GM21619 (cell line): Measurements from ENCODE around the gene FOXJ3.

ENCODE experiments used
- ATAC-seq: cut with Tn5 transposase; IDR thresholded peaks from one replicate; pipeline ENCODE4 v1.9.1; 2021; ENCODE audit not compliant: unreplicated experiment

The FOXJ3 gene

DNA sequence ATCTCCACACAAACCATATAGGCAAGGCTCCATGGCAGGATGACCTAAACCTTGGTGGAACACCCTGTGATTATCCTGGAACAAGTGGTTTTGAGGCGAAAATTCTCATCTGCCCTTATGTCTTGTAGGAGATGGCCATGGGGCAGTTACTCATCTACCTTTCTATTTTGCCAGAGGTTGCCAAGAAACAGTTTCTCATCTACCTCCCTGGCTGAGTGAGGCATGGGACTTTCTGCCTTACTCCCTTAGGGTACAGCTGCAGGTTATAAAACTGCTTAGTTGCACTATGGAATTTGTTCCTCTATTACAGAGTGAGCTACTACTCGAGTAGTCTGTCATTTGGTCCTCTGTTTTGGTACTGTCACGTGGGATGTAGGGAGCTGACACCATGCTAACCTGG is 139.2 kb downstream of the FOXJ3 start:
- no peak for ATAC-seq

DNA sequence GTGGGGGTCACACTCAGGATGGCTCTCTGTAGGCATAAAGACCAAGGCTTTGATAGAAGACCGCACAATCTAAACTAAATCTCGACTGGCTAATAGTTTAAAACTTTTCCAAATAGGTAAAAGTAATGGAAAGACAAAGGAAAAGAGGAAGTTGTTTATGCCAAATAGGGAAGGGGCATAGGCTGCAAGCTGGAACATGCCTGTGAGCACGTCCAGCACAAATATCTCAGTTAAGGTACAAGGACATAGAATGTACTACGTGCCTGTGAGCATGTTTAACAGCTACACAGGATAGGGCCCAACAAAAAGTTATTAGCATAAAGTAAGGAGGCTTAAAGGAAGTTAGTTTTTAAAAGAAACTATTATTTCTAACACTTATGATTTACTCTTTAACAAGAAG is 142.9 kb downstream of the FOXJ3 start:
- no peak for ATAC-seq

DNA sequence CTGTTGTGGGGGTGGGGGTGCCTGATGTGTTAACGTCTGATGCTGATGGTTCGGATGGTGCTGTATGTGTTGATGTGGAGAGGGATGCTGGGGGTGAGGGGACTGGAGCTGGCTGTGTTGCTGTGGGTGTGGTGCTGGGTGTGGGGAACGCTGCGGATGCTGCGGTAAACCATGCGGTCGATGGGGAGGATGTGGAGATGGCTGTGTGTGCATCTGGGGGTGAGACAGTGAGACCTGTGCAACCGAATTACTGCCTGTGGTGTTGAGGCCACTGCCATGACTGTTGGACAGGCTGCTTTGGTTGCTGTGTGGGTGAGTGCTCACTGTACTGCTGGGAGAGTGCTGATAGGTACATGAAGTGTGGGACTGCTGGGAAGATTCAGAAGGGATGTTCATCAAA is 143.7 kb downstream of the FOXJ3 start:
- ATAC-seq = no peak

DNA sequence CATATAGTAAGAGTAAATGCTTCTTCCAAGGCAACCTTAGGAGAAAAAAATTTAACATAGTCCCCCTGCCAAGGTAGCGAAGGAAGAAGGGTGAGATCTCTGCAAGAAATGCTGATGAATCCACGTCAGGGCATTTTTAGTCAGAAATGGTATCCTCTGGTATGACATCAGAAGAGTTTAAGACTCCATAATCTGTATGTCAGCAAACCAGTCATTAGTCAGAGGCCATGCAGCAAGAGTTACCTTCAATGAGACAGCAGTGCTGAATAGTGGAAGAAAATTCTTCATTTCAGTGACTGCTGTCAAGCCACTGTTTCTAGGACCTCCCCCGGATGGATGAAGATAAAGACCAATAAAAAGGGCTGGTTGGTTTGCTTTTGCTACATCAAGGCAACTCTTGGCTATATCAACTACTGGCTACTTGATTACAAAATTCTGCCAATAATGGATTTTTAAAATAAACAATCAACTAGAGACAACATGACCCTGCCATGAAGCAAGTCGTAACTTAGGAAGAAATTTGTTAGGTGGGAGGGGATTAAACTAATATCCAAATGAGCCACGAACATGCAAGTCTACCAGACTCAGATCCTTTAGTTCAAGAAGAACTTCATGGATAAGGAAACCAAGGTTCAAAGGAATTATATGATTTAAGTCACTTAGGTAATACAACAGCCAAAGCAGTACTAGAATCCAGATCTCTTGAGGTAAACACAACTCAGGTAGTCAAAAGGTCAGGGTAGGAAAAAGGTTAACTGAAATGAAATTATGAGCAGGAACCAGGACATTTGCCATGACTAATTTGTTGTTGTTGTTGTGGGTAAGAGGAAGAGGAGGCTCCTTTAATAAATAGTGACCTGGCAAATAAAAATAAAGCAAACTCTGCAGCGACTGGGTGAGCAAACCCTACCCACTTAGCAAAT is 144.8 kb downstream of the FOXJ3 start:
- no peak for ATAC-seq

DNA sequence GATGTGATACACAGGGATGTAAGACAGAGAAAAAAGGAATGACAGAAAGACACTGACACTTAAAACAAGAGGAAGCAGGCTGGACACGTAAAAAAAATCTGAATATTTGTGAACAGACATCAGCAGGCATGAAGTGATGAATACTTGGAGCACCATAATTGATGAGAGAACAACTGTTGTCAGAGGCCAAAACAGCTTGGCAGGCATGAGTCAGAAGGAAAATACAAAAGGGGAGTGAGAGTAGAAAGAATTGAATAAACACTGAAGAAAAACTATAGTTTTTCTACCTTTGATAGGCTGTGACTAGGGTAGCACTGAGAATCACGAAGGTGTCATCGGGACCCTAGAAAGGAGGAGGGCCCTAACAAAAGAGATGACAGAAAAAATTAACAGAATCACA is 148.9 kb downstream of the FOXJ3 start:
- no peak for ATAC-seq

DNA sequence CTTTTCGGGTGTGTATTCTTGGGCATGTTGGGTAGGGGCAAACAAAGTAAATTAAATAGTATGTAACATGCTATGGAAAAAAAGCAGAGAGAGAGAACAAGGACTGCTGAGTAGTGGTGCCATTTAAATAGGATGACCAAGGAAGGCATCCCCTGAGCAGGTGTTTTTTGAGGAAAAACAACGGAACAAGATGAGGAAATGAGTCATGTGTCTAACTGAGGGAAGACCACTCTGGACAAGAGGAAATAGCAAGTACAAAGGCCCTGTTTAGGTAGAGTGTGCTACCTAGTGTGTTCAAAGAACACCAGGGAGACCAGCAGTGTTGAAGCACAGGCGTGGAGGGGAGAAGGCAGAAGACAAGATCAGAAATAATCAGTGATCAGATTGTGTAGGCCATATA is 150.4 kb downstream of the FOXJ3 start:
- ATAC-seq = no peak

DNA sequence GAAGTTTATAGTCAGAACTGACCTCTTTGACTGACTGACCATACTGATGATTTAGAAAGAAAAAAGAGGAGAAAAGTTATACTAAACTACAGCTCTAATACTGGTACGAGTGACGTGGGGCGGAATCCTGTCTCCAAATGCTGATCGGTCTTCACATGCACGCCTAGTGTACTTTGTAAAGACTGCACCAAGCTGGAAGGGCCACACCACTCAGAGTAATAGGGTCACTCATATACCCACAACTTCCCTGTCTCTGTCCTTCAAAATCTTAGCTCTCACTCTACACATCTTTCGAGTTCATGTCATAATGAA is 151.1 kb downstream of the FOXJ3 start:
- no peak for ATAC-seq

DNA sequence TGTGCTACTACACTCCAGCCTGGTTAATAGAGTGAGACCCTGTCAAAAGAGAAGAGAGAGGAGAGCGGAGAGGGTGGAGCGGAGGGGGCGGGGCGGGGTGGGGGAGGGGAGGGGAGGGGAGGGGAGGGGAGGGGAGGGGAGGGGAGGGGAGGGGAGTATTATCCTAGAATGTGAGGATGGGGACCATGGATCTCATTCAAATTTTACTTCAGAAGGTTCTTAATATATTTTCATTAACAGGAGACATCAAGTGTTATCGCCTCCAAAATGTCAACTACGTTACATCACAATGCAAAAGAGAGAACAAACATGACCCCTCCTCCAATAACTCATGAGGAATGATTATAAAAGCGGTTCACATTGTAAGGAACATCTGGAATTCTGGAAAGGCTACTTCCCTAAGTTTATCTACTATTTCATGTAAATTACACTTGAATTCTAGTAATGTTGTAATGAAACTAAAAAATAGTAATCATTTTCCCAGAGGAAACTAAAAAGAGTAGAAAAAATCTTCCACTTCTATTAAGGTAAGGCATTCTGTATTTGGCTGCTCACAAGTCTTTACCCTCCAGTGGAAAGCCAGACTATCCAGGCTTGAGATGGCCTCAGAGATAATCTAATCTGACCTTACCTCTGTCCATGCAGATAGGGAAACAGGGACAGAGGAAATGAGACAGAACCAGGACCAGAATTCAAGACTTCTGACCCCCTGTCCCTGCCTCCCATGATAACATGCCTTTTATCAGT is 151.7 kb downstream of the FOXJ3 start:
- no peak for ATAC-seq

DNA sequence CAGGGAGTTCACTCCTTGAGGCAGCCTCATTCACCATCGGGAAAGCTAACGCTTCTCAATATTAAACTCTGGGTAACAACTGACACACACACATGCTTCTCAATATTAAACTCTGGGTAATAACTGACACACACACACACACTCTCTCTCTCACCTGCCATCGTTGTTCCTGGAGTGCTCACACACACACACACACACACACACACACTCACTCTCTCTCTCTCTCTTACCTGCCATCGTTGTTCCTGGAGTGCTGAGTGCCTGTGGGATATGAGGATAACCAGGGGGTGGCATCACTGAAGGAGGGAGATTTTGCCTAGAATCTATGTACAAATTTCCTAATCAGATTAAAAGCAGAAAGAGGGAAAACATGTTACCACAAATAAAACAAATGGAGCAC is 153.3 kb downstream of the FOXJ3 start:
- ATAC-seq = no peak

DNA sequence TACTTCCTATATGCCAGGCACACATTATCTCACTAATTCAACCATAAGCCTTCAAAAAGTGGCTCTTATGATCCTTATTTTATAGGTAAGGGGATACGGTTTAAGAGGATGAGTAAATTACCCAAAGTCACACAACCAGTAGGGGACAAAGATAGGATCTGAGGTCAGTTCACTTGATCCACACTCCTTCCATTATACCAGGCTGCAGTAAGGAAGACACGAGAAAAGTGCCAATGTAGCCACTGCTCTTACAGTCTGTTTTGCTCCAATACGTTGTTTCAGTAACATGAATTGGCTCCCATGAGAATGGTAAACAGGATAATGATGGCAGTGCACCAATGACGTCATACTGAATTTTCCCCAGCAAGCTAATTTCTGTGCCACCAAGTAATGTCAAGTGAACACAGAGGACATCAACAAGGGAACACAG is 155.1 kb downstream of the FOXJ3 start:
- no peak for ATAC-seq

DNA sequence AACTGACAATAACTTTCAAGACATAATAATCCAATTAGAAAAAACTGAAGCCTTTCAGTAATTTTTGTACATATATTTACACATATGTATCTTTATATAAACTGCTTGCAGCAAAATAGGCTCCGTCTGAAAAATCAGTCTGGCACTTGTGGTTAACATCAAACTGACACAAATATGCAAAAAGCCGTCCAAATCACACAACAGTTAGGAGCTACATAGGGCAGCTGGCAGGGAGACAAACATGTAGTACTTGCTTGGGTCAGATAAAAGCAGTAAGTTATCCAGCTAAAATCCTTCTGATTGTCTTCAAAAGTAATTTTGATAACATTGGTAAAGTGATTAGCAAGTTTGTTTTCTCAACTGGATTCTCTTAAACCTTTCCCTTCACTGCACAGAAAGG is 155.8 kb downstream of the FOXJ3 start:
- ATAC-seq = no peak

DNA sequence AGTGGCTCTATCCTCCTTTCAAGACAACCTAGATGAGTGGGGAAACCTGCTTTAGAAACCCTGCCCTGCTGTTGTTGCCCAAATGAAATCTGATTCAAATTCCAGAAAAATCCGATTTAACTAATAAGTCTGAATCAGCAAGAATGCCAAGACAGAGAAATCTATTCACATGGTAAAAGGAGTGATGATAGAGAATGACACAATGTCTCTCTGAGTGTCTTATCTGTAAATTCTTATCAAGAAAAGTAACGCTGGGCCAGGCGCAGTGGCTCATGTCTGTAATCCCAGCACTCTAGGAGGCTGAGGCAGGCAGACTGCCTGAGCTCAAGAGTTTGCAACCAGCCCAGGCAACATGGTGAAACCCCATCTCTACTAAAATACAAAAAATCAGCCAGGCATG is 156.8 kb downstream of the FOXJ3 start:
- ATAC-seq = no peak

DNA sequence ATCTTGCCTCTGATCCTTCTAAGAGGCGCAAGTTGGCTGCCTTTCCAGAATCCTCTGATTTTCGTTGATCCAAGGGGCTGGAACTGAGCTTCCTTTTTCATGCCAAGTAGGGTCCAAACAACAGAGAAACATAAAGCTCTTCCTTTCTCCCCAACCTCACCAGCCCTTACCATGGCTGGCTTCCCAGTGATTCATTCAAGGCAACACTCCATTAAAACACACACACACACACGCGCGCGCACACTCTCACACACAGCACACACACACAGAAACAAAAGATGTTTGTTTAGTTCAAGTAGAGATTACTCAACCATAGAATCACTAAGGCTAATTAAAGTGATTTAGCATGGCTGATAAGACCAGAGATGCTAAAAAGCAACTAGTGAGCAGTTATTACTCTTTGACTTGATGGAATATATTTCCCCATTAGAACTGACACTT is 157.5 kb downstream of the FOXJ3 start:
- no peak for ATAC-seq

DNA sequence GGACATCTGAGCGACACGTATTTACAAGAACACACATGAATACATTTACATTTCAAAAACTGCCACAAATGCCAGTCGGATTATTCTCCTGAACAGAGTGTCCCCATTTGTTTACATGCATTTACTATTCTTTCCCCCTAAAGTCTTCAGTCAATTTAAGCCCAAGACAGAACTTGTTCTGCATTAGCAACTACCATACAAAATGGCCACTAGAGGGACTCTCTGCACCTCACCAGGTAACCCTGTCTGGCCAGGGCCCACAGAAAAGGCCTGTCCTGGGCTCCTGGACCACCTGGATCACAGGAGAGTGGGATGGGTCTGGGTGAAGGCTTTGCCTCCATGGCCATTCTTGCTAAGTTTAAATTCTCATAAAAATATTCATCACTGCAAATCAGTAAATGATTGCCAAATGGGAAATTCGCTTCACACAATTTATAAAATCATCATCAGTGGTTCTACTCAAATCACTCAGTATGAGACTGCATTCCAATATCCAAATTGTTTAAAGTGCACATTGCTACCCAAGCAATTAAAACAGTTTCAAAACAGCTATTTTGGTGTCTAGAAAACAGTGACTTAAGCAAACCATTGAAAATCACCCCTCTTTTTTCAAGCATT is 158.0 kb downstream of the FOXJ3 start:
- no peak for ATAC-seq

DNA sequence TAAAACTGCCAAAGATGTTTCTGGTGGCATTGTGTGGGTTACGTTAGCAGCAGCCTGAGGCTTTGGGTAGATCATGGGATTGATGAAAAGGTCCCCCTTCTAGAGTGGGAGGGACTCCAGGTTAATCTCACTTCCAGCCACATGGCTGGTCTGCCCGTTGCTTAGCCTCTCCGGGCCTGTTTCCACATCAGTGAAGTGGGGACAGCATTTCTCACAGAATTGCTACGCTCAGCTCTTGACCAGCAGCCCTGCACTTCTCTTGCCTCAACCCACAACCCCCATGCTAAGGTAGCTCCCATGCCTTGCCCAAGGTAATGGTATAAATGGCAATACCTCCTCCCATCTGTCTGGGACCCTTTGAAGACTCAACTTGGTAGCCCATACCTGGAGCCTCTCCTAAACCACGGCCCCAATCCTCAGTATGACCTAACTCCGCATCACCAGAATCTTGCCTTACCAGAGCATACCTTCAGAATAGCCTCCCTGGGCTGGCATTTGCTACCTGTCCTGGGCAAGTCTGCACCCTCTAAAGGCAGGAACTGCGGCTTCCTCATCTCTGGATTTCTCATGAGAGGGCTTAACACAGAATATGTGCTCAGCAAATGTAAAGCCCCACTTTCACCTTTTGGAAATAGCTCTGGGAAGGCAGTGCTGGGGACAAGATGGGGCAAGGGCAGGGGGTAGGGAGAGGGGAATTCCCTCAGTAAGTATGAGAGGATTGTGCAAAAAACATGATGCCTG is 159.6 kb downstream of the FOXJ3 start:
- ATAC-seq = no peak

DNA sequence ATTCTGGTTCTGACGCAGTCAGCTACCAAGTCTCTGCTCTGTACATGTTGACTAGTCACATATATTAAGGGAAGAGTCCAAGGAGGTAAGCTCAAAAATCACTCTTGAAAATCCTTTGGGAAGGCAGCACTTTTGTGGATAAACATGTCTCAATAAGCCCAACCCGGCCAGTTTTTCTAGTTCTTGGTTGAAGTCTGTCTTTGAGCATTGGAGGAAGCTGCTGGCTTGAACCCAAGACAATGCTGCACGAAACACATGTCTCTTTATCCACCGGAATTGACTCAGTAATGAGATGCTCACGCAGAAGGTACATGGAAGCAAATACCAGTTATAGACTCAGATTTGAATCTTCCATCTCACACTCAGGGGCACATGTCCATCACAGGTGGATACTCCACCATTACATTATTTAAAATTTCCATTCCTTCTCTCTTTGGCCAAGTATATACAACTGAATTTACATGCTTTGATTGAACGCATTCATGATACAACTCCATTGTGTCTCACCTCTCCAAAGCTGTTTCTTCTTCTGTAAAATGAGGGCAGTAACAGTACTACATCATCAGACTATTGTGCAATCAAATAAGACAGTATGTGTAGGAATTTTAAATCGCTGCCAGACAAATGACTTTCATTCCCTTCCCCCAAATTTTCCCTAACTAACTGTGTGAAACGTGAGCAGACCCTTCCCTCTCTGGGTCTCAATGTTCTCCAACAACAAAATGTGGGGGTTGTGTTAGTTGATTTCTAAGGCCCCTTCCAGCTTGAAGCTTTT is 160.9 kb downstream of the FOXJ3 start:
- no peak for ATAC-seq

DNA sequence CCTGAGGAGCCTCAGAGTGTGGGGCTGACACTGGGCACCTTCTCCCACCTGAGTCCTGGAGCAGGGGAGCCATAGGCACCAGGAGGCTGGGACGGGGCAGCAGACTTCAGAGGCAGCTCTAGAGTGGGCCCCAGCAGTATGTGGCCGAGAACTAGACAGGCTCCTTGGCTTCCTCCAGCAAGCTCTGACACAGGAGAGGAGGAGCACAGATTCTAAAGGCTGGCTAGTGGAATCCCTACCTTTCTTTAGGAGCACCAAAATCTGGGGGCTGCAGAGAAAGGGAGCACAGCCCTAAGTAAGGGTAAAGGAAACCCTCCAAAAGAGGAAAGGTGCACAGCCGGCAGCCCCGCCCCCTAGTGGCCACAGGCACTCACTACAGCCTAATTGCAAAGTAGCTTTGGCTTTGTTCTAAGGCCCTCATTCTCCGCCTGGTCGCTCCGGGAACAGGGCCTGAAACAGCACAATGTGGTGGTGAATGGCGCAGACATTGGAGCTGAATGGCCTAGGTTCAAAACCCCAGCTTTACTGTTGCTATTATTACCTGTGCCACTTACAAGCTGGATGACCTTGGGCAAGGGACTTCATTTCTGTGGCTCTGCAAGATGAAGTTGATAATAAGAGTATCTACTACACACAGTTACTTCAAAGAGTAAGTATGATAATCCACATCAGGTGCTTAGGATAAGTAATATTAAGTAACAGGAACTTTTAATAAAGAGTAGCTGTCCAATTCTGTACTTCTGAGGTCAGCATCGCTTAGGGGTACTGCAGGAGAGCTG is 161.7 kb downstream of the FOXJ3 start:
- ATAC-seq = no peak

DNA sequence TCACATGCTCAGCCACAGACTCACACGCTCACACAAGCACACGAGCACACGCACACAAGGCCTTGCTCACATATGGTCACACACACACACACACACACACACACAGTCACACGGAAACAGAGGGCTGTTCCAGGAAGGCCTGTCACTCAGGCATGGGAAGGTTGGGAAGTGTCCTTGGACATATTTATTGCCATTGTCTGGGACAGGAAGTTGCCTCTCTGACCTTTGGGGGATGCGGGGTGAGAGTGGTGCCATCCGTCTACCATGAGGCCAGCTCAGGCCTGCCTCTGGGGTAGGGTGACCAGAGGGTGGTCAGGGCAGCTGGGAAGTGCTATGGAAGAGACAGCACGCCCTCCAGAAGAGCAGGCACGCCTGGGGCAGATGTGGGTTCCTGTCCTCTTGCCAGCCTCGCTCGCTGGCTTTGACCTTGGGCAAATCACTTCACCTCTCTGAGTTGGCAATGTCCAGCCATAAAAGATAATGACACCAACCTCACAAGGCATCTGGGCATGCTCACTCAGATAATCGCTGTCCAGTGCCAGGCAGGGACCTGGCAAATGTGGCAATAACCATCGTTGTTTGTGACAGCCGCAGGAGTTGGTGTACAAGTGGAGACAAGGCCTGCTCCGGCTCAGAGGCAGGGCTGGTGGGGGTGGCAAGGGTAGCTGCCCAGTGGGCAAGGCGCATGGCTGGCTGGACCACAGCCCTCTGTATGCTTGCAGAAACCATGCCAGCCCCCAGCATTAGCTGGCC is 162.5 kb downstream of the FOXJ3 start:
- no peak for ATAC-seq

DNA sequence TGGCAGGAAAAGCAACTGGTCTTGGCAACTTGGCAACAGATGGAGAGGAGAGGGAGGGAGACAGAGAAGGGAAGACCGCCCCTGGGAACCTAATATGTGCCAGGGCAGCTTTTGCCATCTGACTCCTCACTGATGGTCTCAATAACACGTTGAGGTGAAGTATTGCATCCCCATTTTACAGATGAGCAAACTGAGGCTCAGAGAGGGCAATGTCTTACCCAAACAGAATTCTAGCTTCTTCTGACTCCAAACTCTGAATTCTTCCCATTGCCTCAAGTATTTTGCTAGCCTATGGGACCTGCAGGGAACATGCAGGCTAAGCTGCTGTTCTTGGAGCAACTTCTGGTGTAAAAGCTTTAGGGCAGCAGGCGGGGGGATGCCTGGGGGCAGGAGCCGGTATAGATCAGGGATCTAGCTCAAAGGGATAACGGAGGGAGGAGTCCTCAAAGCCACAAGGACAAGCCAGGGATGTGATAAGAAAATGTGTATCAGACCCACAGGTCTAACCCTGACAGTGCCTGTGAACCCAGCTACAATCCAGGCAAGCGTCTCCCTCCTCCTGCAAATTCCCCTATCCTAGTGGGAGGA is 163.3 kb downstream of the FOXJ3 start:
- ATAC-seq = no peak
